GM12892 (cell line): ENCODE measurements around the gene KLF3.

Experiments
- POLR2A ChIP-seq: IDR thresholded peaks from 2 replicates; pipeline ENCODE4 v1.6.1; 2011; ENCODE audit warnings: low read depth, low read length, control low read depth
- POLR2AphosphoS5 ChIP-seq: IDR thresholded peaks from 2 replicates; pipeline ENCODE4 v1.6.1; 2011; ENCODE audit warnings: low read depth, low read length, control low read depth
- TAF1 ChIP-seq: IDR thresholded peaks from 2 replicates; pipeline ENCODE4 v1.6.1; 2011; ENCODE audit warnings: low read depth, mild to moderate bottlenecking, control low read depth, low read length, borderline replicate concordance

- TF ChIP-seq POLR2A (no peak), POLR2AphosphoS5 (no peak), TAF1 (no peak)
Measured at GRCh38 chr4:38672074-38672396, 8.0 kb downstream of the KLF3 start.
